Transverse colon (tissue), 4 donors: ENCODE measurements around the gene PTPRN2.
"Not testable (repeated sequence)": the region's sequence is repeated elsewhere in the genome, so short reads cannot be mapped to it uniquely, and the experiment has no call there.

Source experiments
- EP300 ChIP-seq: sonication (generic); formaldehyde crosslinking; IDR thresholded peaks from one replicate; pipeline ENCODE4 v1.6.1; 2017; ENCODE audit warnings: antibody characterized with exemption, low read depth
- POLR2A ChIP-seq: fragments of 450-650 bp; IDR thresholded peaks from one replicate; pipeline ENCODE4 v1.6.1; 2016; ENCODE audit warnings: antibody characterized with exemption, mild to moderate bottlenecking, moderate library complexity
- POLR2AphosphoS5 ChIP-seq, 3 donors: sonication (generic); formaldehyde crosslinking; IDR thresholded peaks; one replicate each; pipeline ENCODE4 v1.6.1; 2016; ENCODE audit warnings: antibody characterized with exemption in 3 of 3
- TF ChIP-seq, protein P1 (sequence below), 5 experiments: fragments of 200-600 bp in 3 of 5; fragments of 450-650 bp in 2 of 5; sonication (generic) in 3 of 5; IDR thresholded peaks; 1 replicate in 2 of 5; 2 replicates in 3 of 5; pipeline ENCODE4 v1.5.1; 2016 to 2017; ENCODE audit warnings: antibody characterized with exemption in 5 of 5, inconsistent platforms in 3 of 5, mild to moderate bottlenecking in 2 of 5, moderate library complexity in 1 of 5

DNA sequence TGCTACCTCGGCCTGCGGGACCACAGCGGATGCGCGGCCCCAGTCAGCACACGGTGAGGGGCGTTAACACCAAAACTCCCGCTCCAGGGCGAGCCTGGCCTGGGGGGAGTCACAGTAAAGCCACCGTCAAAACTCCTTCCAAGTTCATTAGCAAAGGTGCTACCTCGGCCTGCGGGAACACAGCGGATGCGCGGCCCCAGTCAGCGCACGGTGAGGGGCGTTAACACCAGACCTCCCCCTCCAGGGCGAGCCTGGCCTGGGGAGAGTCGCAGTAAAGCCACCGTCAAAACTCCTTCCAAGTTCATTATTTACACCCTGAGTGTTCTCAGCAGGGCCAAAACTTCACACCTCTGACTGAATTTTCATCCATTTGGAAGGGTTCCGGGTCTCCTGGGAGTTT is 130.0 kb downstream of the PTPRN2 start:
- TF ChIP-seq POLR2AphosphoS5 (IDR thresholded peaks at IDR 0.05); POLR2A; EP300: not testable (repeated sequence)
- TF ChIP-seq, protein P1, sequence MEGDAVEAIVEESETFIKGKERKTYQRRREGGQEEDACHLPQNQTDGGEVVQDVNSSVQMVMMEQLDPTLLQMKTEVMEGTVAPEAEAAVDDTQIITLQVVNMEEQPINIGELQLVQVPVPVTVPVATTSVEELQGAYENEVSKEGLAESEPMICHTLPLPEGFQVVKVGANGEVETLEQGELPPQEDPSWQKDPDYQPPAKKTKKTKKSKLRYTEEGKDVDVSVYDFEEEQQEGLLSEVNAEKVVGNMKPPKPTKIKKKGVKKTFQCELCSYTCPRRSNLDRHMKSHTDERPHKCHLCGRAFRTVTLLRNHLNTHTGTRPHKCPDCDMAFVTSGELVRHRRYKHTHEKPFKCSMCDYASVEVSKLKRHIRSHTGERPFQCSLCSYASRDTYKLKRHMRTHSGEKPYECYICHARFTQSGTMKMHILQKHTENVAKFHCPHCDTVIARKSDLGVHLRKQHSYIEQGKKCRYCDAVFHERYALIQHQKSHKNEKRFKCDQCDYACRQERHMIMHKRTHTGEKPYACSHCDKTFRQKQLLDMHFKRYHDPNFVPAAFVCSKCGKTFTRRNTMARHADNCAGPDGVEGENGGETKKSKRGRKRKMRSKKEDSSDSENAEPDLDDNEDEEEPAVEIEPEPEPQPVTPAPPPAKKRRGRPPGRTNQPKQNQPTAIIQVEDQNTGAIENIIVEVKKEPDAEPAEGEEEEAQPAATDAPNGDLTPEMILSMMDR (IDR thresholded peaks at IDR 0.05) = not testable (repeated sequence)
